ENCODE measurements around the gene CT45A10. TPM values are rescaled to one million over a fixed set of nuclear protein-coding genes. Genes with fewer than 3 reads are reported as not detected.
"Not testable (repeated sequence)": the region's sequence is repeated elsewhere in the genome, so short reads cannot be mapped to it uniquely, and the experiment has no call there.

CT45A10 gene
- total RNA-seq, 4 donors from 2014 or later, result not detected

DNA sequence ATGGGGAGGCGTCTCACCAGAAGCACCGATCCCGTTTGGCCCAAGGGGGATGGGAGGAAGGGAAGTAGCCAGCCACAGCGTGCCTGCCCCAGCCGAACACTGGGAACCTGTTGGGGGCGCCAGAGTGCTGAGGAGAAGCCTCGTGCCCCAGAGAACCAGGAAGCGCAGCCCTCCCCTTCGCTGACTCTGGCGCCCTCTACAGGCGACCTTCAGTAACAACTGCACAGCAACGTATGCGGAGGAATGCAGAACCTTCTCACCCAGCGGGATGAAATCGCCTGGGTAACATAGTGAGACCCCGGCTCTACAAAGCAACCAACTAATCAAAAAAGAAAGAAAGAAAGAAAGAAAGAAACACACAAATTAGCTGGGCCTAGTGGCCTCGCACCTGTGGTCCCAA lies 38.8 kb downstream of the CT45A10 start, which contains the start of gene CT45A8:
TSS of gene CT45A8 (minus strand) at position 101 of the 400 bp plus-strand sequence. CDS start 3,755 bp downstream, outside the sequence.
- WGBS, result no CpG with 5 or more reads among the region's 17 CpGs
- H3K4me1 ChIP-seq; H3K4me3 ChIP-seq; intact Hi-C loops (cut with DNase I); DNase-seq (ENCODE audit: extremely low spot score); H3K9me3 ChIP-seq; H3K27me3 ChIP-seq; H3K36me3 ChIP-seq; H3K27ac ChIP-seq (replicated peaks in 1 of 4): not testable (repeated sequence)

GRCh38 chrX:135837180-135837579 lies 56.1 kb downstream of the CT45A10 start, which contains the start of gene CT45A7:
Gene CT45A7 (minus strand): TSS chrX:135837280. CDS start chrX:135833533, 3,747 bp downstream.
- no CpG with 5 or more reads among the region's 17 CpGs for WGBS
- H3K27ac ChIP-seq (replicated peaks in 1 of 4); intact Hi-C loops (cut with DNase I); H3K36me3 ChIP-seq; H3K4me1 ChIP-seq; H3K27me3 ChIP-seq; DNase-seq (ENCODE audit: extremely low spot score); H3K9me3 ChIP-seq; H3K4me3 ChIP-seq: not testable (repeated sequence)

Other genes with a start within 250 kb of the CT45A10 start
- gene CT45A1, start 179.8 kb downstream of the CT45A10 start, total RNA-seq, result not detected
- not detected for gene CT45A3, start 125.3 kb downstream of the CT45A10 start, total RNA-seq
- gene CT45A5, start 107.9 kb downstream of the CT45A10 start, total RNA-seq, result not detected
- gene CT45A6, start 90.7 kb downstream of the CT45A10 start, total RNA-seq, result not detected
- gene CT45A2, start 73.4 kb downstream of the CT45A10 start, total RNA-seq, result not detected
- not detected for gene CT45A7, start 56.2 kb downstream of the CT45A10 start, total RNA-seq
- not detected for gene CT45A8, start 38.9 kb downstream of the CT45A10 start, total RNA-seq
- not detected for gene CT45A9, start 21.6 kb downstream of the CT45A10 start, total RNA-seq
- not detected for gene SAGE1, start 272 bp upstream of the CT45A10 start, total RNA-seq
- 10 to 100 TPM; 29.0 to 37.8 (median 35.3) TPM for gene MMGT1, start 80.5 kb upstream of the CT45A10 start, total RNA-seq
- gene SLC9A6, start 92.0 kb upstream of the CT45A10 start, total RNA-seq, result 10 to 100 TPM; 12.9 to 17.4 (median 13.7) TPM